Measurements from ENCODE around the gene CAMK2B. TPM values are rescaled to one million over a fixed set of nuclear protein-coding genes. Genes with fewer than 3 reads are reported as not detected.
"Not testable (repeated sequence)": the region's sequence is repeated elsewhere in the genome, so short reads cannot be mapped to it uniquely, and the experiment has no call there.

CAMK2B gene
- total RNA-seq, 2 experiments from 2014 or later: 0.97 to 1.9 TPM

DNA sequence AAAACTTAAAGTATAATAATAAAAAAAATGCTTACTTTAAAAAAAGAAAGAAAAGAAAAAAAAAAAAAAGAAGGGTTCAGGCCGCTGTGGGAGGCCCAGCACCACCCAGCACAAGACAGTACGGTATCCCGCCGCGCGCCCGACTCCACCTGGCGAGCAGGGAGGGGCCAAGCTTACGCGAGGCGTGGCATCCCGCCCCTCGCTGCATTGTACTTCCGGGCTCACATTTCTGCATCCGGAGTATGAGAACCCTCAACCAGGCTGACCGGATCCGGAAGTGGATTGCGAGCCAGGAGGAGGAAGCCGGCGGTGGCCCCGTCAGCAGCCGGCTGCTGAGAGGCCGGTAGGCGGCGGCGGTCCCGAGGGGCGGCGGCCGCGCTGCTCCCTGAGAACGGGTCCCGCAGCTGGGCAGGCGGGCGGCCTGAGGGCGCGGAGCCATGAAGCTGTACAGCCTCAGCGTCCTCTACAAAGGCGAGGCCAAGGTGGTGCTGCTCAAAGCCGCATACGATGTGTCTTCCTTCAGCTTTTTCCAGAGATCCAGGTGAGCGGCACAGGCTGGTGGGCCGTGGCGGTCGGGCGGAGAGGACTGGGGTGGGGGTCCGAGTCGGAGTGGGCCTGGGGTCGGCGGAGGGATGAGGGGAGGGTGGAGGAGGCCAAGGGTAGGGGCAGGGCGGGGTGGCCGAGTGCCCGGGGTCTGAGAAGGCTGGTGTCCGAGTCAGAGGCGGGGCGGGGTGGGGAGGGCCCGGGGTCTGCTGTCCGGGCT is 124.5 kb downstream of the CAMK2B start, which contains the start of gene YKT6:
TSS of gene YKT6 (plus strand) at position 280 of the 763 bp plus-strand sequence. CDS start at position 438, 158 bp downstream.
- DNase-seq (peak; percentile 98), ATAC-seq (peak; percentile 99)
- Mint-ChIP-seq H3K27me3 (no peaks in the 10 kb centered on the region), H3K36me3 (ENCODE audit: low read depth) (peaks cover 5% of the 10 kb centered on the region), H3K9me3 (no peaks in the 10 kb centered on the region), H3K4me1 (ENCODE audit: low read depth) (peaks cover 45% of the 10 kb centered on the region), H3K4me3 (peak within 1 kb of the TSS; percentile 85), H3K27ac (peak within 1 kb of the TSS; percentile 68)
- ChIA-PET CTCF (interaction anchor here (0.9 to 1.4 kb wide), 8 partner anchors 10 to 128 kb away, joined by 3 to 4 read pairs (median 3); partner anchors contain the start of gene AEBP1), POLR2A (interaction anchor here (1.0 to 1.6 kb wide), 5 partner anchors 10 to 373 kb away, joined by 3 to 8 read pairs (median 3); no protein-coding TSS in a partner anchor)
- TF ChIP-seq, protein P1, sequence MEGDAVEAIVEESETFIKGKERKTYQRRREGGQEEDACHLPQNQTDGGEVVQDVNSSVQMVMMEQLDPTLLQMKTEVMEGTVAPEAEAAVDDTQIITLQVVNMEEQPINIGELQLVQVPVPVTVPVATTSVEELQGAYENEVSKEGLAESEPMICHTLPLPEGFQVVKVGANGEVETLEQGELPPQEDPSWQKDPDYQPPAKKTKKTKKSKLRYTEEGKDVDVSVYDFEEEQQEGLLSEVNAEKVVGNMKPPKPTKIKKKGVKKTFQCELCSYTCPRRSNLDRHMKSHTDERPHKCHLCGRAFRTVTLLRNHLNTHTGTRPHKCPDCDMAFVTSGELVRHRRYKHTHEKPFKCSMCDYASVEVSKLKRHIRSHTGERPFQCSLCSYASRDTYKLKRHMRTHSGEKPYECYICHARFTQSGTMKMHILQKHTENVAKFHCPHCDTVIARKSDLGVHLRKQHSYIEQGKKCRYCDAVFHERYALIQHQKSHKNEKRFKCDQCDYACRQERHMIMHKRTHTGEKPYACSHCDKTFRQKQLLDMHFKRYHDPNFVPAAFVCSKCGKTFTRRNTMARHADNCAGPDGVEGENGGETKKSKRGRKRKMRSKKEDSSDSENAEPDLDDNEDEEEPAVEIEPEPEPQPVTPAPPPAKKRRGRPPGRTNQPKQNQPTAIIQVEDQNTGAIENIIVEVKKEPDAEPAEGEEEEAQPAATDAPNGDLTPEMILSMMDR (IDR thresholded peaks at IDR 0.05): peak; percentile 49
- intact Hi-C loops (cut with micrococcal nuclease): no loop called here

DNA sequence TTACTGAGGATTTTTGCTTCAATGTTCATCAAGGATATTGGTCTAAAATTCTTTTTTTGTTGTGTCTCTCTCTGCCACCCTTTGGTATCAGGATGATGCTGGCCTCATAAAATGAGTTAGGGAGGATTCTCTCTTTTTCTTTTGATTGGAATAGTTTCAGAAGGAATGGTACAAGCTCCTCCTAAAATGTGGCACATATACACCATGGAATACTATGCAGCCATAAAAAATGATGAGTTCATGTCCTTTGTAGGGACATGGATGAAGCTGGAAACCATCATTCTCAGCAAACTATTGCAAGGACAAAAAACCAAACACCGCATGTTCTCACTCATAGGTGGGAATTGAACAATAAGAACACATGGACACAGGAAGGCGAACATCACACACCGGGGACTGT is 125.2 kb downstream of the CAMK2B start:
- CTCF ChIA-PET: interaction anchor here (1.0 to 1.3 kb wide), 2 partner anchors 101 to 103 kb away, joined by 3 read pairs; no protein-coding TSS in a partner anchor
- intact Hi-C loops (cut with micrococcal nuclease): not testable (repeated sequence)

DNA sequence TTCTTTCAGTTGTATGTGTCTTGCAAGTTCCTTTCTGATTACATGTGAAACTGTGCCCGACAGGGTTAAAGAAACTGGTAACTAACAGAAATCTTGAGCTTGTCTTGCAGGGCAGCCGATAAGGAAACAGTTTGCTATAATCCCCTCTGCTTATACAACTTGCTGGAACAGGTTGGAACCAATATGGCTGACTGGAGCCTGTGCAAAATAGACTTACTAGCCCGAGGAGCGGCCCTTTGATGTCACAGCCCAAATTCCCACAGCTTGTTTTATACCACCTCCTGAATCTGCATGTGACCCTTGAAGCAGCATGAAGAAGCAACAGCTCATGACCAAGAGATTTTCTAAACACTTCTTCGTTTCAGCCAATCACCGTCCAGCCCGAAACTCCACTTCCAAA is 127.9 kb downstream of the CAMK2B start:
- H3K27me3 Mint-ChIP-seq: no peaks in the 10 kb centered on the region
- ChIA-PET POLR2A (interaction anchor here (0.8 kb wide), 1 partner anchor 384 kb away, joined by 3 read pairs; no protein-coding TSS in a partner anchor), CTCF (interaction anchor here (1.1 to 2.6 kb wide), 6 partner anchors 11 to 177 kb away, joined by 3 to 8 read pairs (median 4); partner anchors contain the start of genes AEBP1 and POLD2)
- TF ChIP-seq, protein P1 (IDR thresholded peaks at IDR 0.05): no peak
- peaks cover 34% of the 10 kb centered on the region for H3K4me1 Mint-ChIP-seq (ENCODE audit: low read depth)
- H3K4me3 Mint-ChIP-seq: no peak overlapping the region
- ATAC-seq (no peak), DNase-seq (no peak)
- H3K9me3 Mint-ChIP-seq: no peaks in the 10 kb centered on the region
- intact Hi-C loops (cut with micrococcal nuclease): no loop called here
- no peaks in the 10 kb centered on the region for H3K36me3 Mint-ChIP-seq (ENCODE audit: low read depth)
- no peak overlapping the region for H3K27ac Mint-ChIP-seq

More for the DNA sequence above, 125.2 kb downstream of the CAMK2B start:
- not testable (repeated sequence) for H3K9me3 Mint-ChIP-seq; H3K27me3 Mint-ChIP-seq; DNase-seq; H3K36me3 Mint-ChIP-seq (ENCODE audit: low read depth); ATAC-seq
- H3K4me3 Mint-ChIP-seq: peak overlapping the region; percentile 85
- H3K4me1 Mint-ChIP-seq (ENCODE audit: low read depth): peaks cover 43% of the 10 kb centered on the region
- POLR2A ChIA-PET: interaction anchor here (1.3 kb wide), 1 partner anchor 41 kb away, joined by 3 read pairs; no protein-coding TSS in a partner anchor
- H3K27ac Mint-ChIP-seq: peak overlapping the region; percentile 34

DNA sequence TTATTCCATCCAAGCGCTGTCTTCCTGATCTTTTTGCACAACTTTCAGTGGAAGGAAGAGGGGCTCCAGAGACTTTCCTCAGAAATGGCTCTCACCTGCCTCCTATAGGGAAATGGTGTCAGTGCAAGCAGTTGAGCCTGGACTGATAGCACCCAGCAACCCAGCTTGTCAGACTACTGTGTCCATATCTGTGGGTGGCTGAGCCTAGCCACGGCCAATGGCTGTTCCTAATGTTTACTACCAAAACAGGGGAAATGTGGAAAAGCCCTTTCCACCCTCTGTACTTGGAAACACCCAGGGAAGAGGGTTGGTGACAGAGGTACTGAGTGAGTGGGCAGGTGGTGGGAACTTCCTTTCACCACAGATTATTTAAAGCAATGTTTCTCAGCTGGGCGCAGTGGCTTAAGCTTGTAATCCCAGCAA is 128.9 kb downstream of the CAMK2B start:
- ChIA-PET POLR2A (interaction anchor here (0.6 kb wide), 1 partner anchor 124 kb away, joined by 3 read pairs; no protein-coding TSS in a partner anchor), CTCF (interaction anchor here (0.9 to 2.6 kb wide), 7 partner anchors 10 to 176 kb away, joined by 3 to 8 read pairs (median 5); partner anchors contain the start of gene POLD2)
- no peaks in the 10 kb centered on the region for H3K36me3 Mint-ChIP-seq (ENCODE audit: low read depth)
- TF ChIP-seq, protein P1 (IDR thresholded peaks at IDR 0.05): peak; percentile 76
- peaks cover 2% of the 10 kb centered on the region for H3K27me3 Mint-ChIP-seq
- no peaks in the 10 kb centered on the region for H3K9me3 Mint-ChIP-seq
- ATAC-seq: peak; percentile 19
- H3K4me1 Mint-ChIP-seq (ENCODE audit: low read depth): peaks cover 23% of the 10 kb centered on the region
- H3K4me3 Mint-ChIP-seq: no peak overlapping the region
- no peak overlapping the region for H3K27ac Mint-ChIP-seq
- DNase-seq: peak; percentile 63
- intact Hi-C loops (cut with micrococcal nuclease): no loop called here

DNA sequence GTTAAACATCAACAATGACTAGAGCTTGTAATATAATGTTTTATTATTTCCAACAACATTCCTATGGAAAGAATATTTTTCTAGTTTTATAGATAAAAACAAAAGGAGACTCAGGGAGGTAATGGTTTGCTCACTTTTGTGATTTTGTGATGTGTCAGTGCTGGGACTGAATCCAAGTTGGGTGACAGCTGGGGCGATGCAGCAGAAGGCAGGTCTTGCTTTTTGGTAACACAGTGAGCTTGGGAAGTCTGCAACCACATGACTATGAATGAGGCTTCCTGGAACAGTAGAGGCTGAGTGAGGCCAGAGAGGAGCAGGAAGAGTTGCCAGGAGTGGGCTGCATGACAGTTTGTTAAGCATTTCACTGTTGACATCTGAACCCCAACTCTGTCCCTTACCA is 129.5 kb downstream of the CAMK2B start:
- TF ChIP-seq, protein P1 (IDR thresholded peaks at IDR 0.05): no peak
- Mint-ChIP-seq H3K36me3 (ENCODE audit: low read depth) (no peaks in the 10 kb centered on the region), H3K27ac (no peak overlapping the region), H3K27me3 (peaks cover 4% of the 10 kb centered on the region), H3K4me1 (ENCODE audit: low read depth) (peaks cover 22% of the 10 kb centered on the region), H3K9me3 (no peaks in the 10 kb centered on the region), H3K4me3 (no peak overlapping the region)
- DNase-seq: no peak
- intact Hi-C loops (cut with micrococcal nuclease): no loop called here
- POLR2A ChIA-PET: interaction anchor here (0.6 kb wide), 2 partner anchors 74 to 123 kb away, joined by 3 read pairs; no protein-coding TSS in a partner anchor
- no peak for ATAC-seq
- CTCF ChIA-PET: interaction anchor here (1.2 to 2.6 kb wide), 5 partner anchors 9 to 115 kb away, joined by 4 to 8 read pairs (median 5); partner anchors contain the start of gene POLD2

Measured in activated CD8-positive, alpha-beta T cell treated with anti-CD3 and anti-CD28 coated beads for 36 hours (primary cell).